DOHH2 (cell line): ENCODE measurements around the gene EIF6.

Experiments used
- H3F3A ChIP-seq: fragments of 200-600 bp; sonication (generic), shearing (Covaris generic); 2 replicates; pipeline ENCODE4 v1.6.0; 2016; ENCODE audit warnings: antibody characterized with exemption, mild to moderate bottlenecking; ENCODE audit not compliant: control insufficient read depth, insufficient read depth
- H3K27ac ChIP-seq: fragments of 200-600 bp; sonication (generic); 2 replicates; pipeline ENCODE4 v1.5.1; 2014; ENCODE audit warnings: low read depth, mild to moderate bottlenecking, low read length, moderate library complexity
- H3K27me3 ChIP-seq: fragments of 200-600 bp; sonication (generic); 2 replicates; pipeline ENCODE4 v1.6.1; 2014; ENCODE audit warnings: mild to moderate bottlenecking, low read length, mixed read lengths; ENCODE audit not compliant: control insufficient read depth
- H3K36me3 ChIP-seq: fragments of 200-600 bp; sonication (generic); 2 replicates; pipeline ENCODE4 v1.6.1; 2014; ENCODE audit warnings: mild to moderate bottlenecking, low read length, moderate library complexity, mixed read lengths; ENCODE audit not compliant: control insufficient read depth
- H3K4me1 ChIP-seq: fragments of 200-600 bp; sonication (generic); 2 replicates; pipeline ENCODE4 v1.6.1; 2014; ENCODE audit warnings: mild to moderate bottlenecking, low read length, mixed read lengths; ENCODE audit not compliant: control insufficient read depth
- H3K4me2 ChIP-seq: fragments of 200-600 bp; sonication (generic); 2 replicates; pipeline ENCODE4 v1.6.0; 2014; ENCODE audit warnings: mild to moderate bottlenecking, low read length, moderate library complexity
- H3K4me3 ChIP-seq: fragments of 200-600 bp; sonication (generic); 2 replicates; pipeline ENCODE4 v1.5.1; 2014; ENCODE audit warnings: mild to moderate bottlenecking, low read length, mixed read lengths
- H3K79me2 ChIP-seq: fragments of 200-600 bp; sonication (generic); 2 replicates; pipeline ENCODE4 v1.6.1; 2014; ENCODE audit warnings: mild to moderate bottlenecking, low read length, mixed read lengths; ENCODE audit not compliant: control insufficient read depth
- H3K9me2 ChIP-seq: fragments of 200-600 bp; sonication (generic); replicated peaks from 2 replicates; pipeline ENCODE4 v1.6.1; 2014; ENCODE audit warnings: mild to moderate bottlenecking, low read length, mixed read lengths; ENCODE audit not compliant: control insufficient read depth
- H3K9me3 ChIP-seq: fragments of 200-600 bp; sonication (generic); 2 replicates; pipeline ENCODE4 v1.6.1; 2014; ENCODE audit warnings: antibody characterized with exemption, low read length, mixed read lengths; ENCODE audit not compliant: control insufficient read depth, insufficient read depth
- H4K20me1 ChIP-seq: fragments of 200-600 bp; sonication (generic); 2 replicates; pipeline ENCODE4 v1.6.0; 2014; ENCODE audit warnings: low read depth, mild to moderate bottlenecking, antibody characterized with exemption, low read length, moderate library complexity; ENCODE audit not compliant: control insufficient read depth, insufficient read depth
- EZH2phosphoT487 ChIP-seq: fragments of 200-600 bp; sonication (generic); IDR thresholded peaks from 2 replicates; pipeline ENCODE4 v1.6.1; 2017; ENCODE audit warnings: borderline replicate concordance, mild to moderate bottlenecking, antibody characterized with exemption, low read length, moderate library complexity, mixed read lengths
- TF ChIP-seq, protein P1 (sequence below): fragments of 200-600 bp; sonication (generic); IDR thresholded peaks from one replicate; pipeline ENCODE4 v1.5.1; 2014; ENCODE audit warnings: antibody characterized with exemption, mild to moderate bottlenecking, low read depth, low read length; ENCODE audit not compliant: poor library complexity, severe bottlenecking

EIF6 gene

DNA sequence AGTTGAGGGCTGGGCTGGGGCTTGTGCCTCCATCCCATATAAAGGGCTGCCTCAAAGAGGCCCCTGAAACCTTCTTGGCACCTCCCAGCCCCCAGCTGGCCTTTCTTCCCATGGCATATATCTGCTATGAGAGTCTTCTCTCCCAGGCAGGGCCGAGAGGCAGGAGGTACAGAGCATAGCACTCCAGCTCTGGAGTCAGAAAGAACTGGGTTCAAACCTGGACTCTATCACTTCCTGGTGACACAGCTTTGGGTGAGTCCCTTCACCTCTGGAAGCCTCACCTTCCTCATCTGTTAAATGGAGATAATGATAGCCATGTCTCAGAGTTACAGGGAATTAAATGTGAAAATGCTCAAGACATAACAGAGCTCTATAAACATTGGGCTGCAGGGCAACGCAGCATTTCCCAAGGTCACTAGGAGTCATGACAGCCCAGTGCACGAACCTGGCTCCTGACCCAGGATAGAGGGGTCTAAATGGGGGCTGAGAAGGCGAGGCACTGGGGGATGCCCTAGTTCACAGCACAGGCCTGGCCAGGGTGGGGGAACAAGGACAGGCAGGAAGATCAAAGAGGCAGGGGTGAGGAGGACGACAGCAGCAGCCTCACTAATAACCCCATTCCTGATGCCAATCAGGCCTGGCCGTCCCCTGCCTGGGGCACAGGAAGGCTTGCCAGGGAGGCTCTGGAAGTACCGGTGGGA is 5.8 kb upstream of the EIF6 start:
- no peaks in the 10 kb centered on the region for H4K20me1 ChIP-seq
- no peak for TF ChIP-seq EZH2phosphoT487
- peaks cover 3% of the 10 kb centered on the region for H3K4me1 ChIP-seq
- no peaks in the 10 kb centered on the region for H3K36me3 ChIP-seq
- no peak overlapping the region for H3K4me2 ChIP-seq
- no peak overlapping the region for H3K4me3 ChIP-seq
- H3K9me3 ChIP-seq = no peaks in the 10 kb centered on the region
- no peak overlapping the region for H3K27ac ChIP-seq
- no peaks in the 10 kb centered on the region for H3K27me3 ChIP-seq
- H3K79me2 ChIP-seq = no peaks in the 10 kb centered on the region
- H3K9me2 ChIP-seq = no peaks in the 10 kb centered on the region
- 0 out of 2 replicates have a peak, but pooled peaks cover 5% of the 10 kb centered on the region for H3F3A ChIP-seq

DNA sequence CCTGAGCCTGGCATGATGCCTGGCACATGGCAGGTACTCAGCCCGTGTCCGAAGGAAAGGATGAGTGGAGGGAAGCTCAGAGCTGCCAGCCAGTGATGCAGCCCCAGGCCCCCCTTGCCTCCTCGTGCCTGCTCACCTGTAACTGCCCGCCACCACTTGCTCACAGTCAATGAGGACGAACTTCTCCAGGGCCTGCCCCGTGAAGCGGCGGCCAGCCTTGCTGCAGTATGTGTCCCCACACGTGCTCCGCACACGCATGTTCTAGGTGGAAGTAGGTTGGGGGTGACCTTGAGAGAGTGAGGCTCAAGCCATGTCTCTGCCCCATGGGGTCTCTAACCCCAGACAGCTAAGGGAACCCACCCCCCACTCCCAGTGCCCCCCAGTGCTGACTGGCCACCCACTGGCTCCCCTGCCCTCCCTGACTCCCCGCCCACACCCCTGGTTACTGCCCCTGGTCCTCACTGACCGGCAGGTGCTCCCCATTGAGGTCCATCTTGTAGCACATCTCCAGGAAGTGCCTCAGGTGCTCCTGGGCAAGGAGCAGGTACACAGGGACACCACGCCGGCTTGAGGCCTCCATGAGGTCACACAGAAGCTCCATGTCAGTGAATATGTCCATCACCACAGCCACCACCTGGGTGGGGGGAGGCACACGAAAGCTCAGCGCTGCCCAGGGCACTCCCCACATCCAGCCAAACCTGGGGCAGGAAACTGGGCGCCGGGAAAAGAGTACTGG is 3.9 kb upstream of the EIF6 start:
- H3K27ac ChIP-seq = no peak overlapping the region
- no peak overlapping the region for H3K4me2 ChIP-seq
- no peaks in the 10 kb centered on the region for H3K9me3 ChIP-seq
- H3K4me1 ChIP-seq = peaks cover 11% of the 10 kb centered on the region
- H3K36me3 ChIP-seq = peaks cover 9% of the 10 kb centered on the region; the same call in 1 of the 2 replicates
- H3K9me2 ChIP-seq = no peaks in the 10 kb centered on the region
- no peak for TF ChIP-seq EZH2phosphoT487
- TF ChIP-seq, protein P1, sequence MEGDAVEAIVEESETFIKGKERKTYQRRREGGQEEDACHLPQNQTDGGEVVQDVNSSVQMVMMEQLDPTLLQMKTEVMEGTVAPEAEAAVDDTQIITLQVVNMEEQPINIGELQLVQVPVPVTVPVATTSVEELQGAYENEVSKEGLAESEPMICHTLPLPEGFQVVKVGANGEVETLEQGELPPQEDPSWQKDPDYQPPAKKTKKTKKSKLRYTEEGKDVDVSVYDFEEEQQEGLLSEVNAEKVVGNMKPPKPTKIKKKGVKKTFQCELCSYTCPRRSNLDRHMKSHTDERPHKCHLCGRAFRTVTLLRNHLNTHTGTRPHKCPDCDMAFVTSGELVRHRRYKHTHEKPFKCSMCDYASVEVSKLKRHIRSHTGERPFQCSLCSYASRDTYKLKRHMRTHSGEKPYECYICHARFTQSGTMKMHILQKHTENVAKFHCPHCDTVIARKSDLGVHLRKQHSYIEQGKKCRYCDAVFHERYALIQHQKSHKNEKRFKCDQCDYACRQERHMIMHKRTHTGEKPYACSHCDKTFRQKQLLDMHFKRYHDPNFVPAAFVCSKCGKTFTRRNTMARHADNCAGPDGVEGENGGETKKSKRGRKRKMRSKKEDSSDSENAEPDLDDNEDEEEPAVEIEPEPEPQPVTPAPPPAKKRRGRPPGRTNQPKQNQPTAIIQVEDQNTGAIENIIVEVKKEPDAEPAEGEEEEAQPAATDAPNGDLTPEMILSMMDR = no peak
- H3K4me3 ChIP-seq = no peak overlapping the region
- H4K20me1 ChIP-seq = no peaks in the 10 kb centered on the region
- H3K79me2 ChIP-seq = peaks cover 13% of the 10 kb centered on the region
- H3K27me3 ChIP-seq = no peaks in the 10 kb centered on the region
- 0 out of 2 replicates have a peak, but pooled peaks cover 5% of the 10 kb centered on the region for H3F3A ChIP-seq

DNA sequence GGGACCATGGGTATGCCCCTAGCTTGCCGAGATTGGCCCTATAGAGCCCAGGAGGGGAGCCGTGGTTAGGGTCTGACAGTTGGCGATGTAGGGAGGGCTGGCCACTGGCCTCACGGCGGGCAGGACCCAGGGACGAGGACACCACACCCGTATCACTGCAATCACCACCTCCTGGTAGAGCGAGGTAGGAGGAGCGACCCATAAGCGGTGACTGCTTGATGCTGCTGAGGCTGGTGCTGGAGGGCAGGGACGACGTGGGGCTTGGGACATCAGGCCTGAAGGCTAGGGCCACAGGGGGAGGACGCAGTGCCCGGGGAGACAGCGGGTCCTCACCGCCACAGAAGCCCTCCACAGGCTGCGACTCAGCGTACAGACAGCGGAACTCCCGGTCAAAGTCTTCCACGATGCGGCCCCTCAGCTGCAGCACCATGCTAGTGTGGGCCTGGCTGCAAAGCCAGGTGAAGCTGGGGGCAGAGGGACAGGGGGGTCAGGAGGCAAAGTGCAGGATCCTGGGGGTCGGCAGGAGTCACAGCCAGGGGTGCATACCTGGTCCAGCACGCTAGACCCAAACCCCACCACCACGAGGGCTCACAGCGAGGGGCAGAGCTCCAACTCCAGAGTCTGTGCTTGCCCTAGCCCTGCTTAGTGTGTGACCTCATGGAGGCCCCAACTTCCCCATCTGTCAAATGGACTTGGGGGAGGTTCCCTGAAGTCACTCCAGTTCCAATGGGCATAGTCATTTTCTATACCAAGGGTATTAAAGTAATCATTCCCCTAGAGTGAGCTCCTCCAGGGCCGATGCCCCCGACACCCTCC is 3.1 kb upstream of the EIF6 start:
- H3K9me2 ChIP-seq = no peaks in the 10 kb centered on the region
- no peak for TF ChIP-seq EZH2phosphoT487
- TF ChIP-seq, protein P1 = no peak
- H3K4me2 ChIP-seq = no peak overlapping the region
- H3K27ac ChIP-seq = no peak overlapping the region
- H3K4me3 ChIP-seq = no peak overlapping the region
- H3K9me3 ChIP-seq = no peaks in the 10 kb centered on the region
- peaks cover 14% of the 10 kb centered on the region; the same call in 1 of the 2 replicates for H3K36me3 ChIP-seq
- no peaks in the 10 kb centered on the region for H3K27me3 ChIP-seq
- peaks cover 21% of the 10 kb centered on the region for H3K79me2 ChIP-seq
- 0 out of 2 replicates have a peak, but pooled peaks cover 5% of the 10 kb centered on the region for H3F3A ChIP-seq
- H3K4me1 ChIP-seq = peaks cover 15% of the 10 kb centered on the region
- no peaks in the 10 kb centered on the region for H4K20me1 ChIP-seq
